GM10248 (cell line): Measurements from ENCODE around the gene CXCL12.

Source experiments
- CTCF ChIA-PET: fragments of 300-600 bp; sonication (Branson Sonifier 250); formaldehyde crosslinking; extraction: SDS; loops from one replicate; lab custom pipeline; 2021; ENCODE audit warnings: antibody characterized with exemption; lab: Yijun Ruan, JAX
- POLR2A ChIA-PET: fragments of 350-650 bp; sonication (Branson Sonifier 250); formaldehyde crosslinking; extraction: SDS; loops from one replicate; lab custom pipeline; 2020; ENCODE audit warnings: antibody characterized with exemption; lab: Yijun Ruan, JAX
- DNase-seq: peaks from one replicate; pipeline ENCODE4 v3.0.0; 2012; ENCODE audit errors: extremely low spot score
- TF ChIP-seq, protein P1 (sequence below): IDR thresholded peaks from 2 replicates; pipeline ENCODE4 v1.5.1; 2012; ENCODE audit warnings: mild to moderate bottlenecking, low read depth; ENCODE audit errors: extremely low read depth, missing control alignments, control extremely low read depth

The CXCL12 gene

GRCh38 chr10:44332465-44332864 is 52.4 kb downstream of the CXCL12 start:
- TF ChIP-seq, protein P1, sequence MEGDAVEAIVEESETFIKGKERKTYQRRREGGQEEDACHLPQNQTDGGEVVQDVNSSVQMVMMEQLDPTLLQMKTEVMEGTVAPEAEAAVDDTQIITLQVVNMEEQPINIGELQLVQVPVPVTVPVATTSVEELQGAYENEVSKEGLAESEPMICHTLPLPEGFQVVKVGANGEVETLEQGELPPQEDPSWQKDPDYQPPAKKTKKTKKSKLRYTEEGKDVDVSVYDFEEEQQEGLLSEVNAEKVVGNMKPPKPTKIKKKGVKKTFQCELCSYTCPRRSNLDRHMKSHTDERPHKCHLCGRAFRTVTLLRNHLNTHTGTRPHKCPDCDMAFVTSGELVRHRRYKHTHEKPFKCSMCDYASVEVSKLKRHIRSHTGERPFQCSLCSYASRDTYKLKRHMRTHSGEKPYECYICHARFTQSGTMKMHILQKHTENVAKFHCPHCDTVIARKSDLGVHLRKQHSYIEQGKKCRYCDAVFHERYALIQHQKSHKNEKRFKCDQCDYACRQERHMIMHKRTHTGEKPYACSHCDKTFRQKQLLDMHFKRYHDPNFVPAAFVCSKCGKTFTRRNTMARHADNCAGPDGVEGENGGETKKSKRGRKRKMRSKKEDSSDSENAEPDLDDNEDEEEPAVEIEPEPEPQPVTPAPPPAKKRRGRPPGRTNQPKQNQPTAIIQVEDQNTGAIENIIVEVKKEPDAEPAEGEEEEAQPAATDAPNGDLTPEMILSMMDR = no peak
- no peak for DNase-seq
- ChIA-PET POLR2A (no interaction called here), CTCF (no interaction called here)

DNA sequence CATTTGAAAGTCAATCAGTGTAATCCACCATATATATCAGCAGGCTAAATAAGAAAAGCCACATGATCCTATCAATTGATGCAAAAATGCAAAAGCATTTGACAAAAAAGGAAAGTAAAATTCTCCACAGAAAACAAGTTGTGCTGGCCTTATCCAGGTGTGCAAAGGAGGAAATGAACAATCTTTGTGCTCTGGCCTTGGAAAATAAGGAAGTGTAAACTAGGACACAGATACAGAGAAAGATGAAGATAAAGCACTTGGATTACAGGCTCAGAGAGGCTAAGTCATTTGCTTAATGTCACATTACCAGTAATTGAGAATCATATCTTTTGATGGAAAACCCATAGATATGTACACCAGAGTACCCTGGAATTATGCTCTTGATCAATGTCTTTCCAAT is 54.5 kb downstream of the CXCL12 start:
- ChIA-PET CTCF (no interaction called here), POLR2A (no interaction called here)
- TF ChIP-seq, protein P1 = no peak
- no peak for DNase-seq

DNA sequence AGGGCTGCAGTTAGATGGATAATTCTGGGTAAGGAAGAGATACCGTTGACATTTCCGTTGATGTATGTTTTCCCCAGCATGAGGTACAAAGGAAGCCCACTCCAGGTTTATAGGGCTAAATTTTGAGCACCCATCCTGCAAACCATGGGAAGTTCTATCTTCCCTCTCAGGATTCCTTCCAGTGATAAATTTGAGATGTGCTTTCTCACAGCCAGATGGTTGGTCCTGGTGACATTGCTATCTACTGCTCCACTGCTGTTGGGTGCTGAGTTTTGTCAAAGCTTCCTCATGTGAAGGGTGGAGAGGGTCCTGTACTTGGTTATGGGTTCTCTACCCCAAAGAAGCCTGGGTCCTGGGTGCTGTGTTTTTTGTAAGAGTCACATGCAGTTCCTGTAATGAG is 57.4 kb downstream of the CXCL12 start:
- ChIA-PET CTCF (interaction anchor here (1.3 to 1.5 kb wide), 2 partner anchors 10 to 16 kb away, joined by 3 to 7 read pairs; no protein-coding TSS in a partner anchor), POLR2A (no interaction called here)
- DNase-seq = no peak
- TF ChIP-seq, protein P1 = no peak
